Panc1 (cell line): Measurements from ENCODE around the gene LHFPL4. TPM values are rescaled to one million over a fixed set of nuclear protein-coding genes. Genes with fewer than 3 reads are reported as not detected.

Experiments used
- ATAC-seq: fragments of 200-7000 bp; cut with Tn5 transposase; 2 replicates; pipeline ENCODE4 v1.9.1; 2020; ENCODE audit warnings: mild to moderate bottlenecking, moderate library complexity
- BruUV-seq: library from RNA; stranded (reverse); fragments of 400-500 nt; replicated peaks from 2 replicates; lab custom pipeline; 2021; lab: Mats Ljungman, UMichigan
- CTCF ChIA-PET: fragments of 300-600 bp; sonication (Branson Sonifier 250); formaldehyde crosslinking; loops from one replicate; lab custom pipeline; 2022; ENCODE audit warnings: antibody characterized with exemption; lab: Charles Lee
- POLR2A ChIA-PET: fragments of 300-600 bp; sonication (Branson Sonifier 250); formaldehyde crosslinking; loops from one replicate; lab custom pipeline; 2022; ENCODE audit warnings: antibody characterized with exemption; lab: Charles Lee
- DNase-seq: peaks from one replicate; pipeline ENCODE4 v3.0.0-alpha.2; 2010; ENCODE audit warnings: low read depth, low spot score
- H3K27ac ChIP-seq: 2 replicates; pipeline ENCODE4 v1.5.1; 2011; ENCODE audit warnings: mild to moderate bottlenecking, low read length, inconsistent platforms
- H3K27me3 ChIP-seq: fragments of 200-500 bp; sonication (Bioruptor generic); 2 replicates; pipeline ENCODE4 v1.6.0; 2014; ENCODE audit warnings: low read length, inconsistent platforms; ENCODE audit not compliant: control insufficient read depth, insufficient read depth
- H3K36me3 ChIP-seq: fragments of 200-500 bp; sonication (Bioruptor generic); 2 replicates; pipeline ENCODE4 v1.5.1; 2014; ENCODE audit warnings: inconsistent platforms, mild to moderate bottlenecking, low read length, moderate library complexity; ENCODE audit not compliant: control insufficient read depth, insufficient read depth
- H3K4me1 ChIP-seq: 2 replicates; pipeline ENCODE4 v1.5.1; 2011; ENCODE audit warnings: inconsistent platforms, mild to moderate bottlenecking, low read length, moderate library complexity; ENCODE audit not compliant: control insufficient read depth, insufficient read depth
- H3K4me3 ChIP-seq, 2 experiments: 2 replicates each; pipeline ENCODE4 v1.5.1; 2011 to 2012; ENCODE audit warnings: low read depth in 2 of 2, low read length in 2 of 2, mild to moderate bottlenecking in 2 of 2, inconsistent platforms in 1 of 2, moderate library complexity in 1 of 2
- H3K9me3 ChIP-seq: fragments of 200-500 bp; sonication (Bioruptor generic); 2 replicates; pipeline ENCODE4 v1.5.1; 2014; ENCODE audit warnings: low read depth, mild to moderate bottlenecking, inconsistent platforms, low read length, moderate library complexity; ENCODE audit not compliant: control insufficient read depth, insufficient read depth
- CTCF ChIP-seq: fragments of 450-650 bp; IDR thresholded peaks from 2 replicates; pipeline ENCODE4 v1.5.1; 2017; ENCODE audit warnings: mild to moderate bottlenecking
- POLR2AphosphoS5 ChIP-seq: IDR thresholded peaks from 2 replicates; pipeline ENCODE4 v1.6.1; 2012; ENCODE audit warnings: mild to moderate bottlenecking, low read depth, low read length, moderate library complexity
- SIN3A ChIP-seq: IDR thresholded peaks from 2 replicates; pipeline ENCODE4 v1.6.1; 2012; ENCODE audit warnings: low read depth, mild to moderate bottlenecking, low read length, moderate library complexity, borderline replicate concordance; ENCODE audit not compliant: insufficient read depth
- TCF7L2 ChIP-seq: IDR thresholded peaks from 2 replicates; pipeline ENCODE4 v1.6.1; 2011; ENCODE audit warnings: mild to moderate bottlenecking, low read depth, low read length, inconsistent platforms
- in situ Hi-C: cut with HindIII; loops from 2 replicates; pipeline ENCODE4 v1.10.0; 2016; ENCODE audit warnings: low sequenced_read_pairs, low pct_unique_long_range_greater_than_20kb
- intact Hi-C: fragments of 100-400 bp; cut with micrococcal nuclease; formaldehyde crosslinking; loops from one replicate; pipeline ENCODE4 v1.10.0; 2022; ENCODE audit not compliant: unreplicated experiment
- total RNA-seq: library from RNA; stranded (reverse); gene quantifications from one replicate; pipeline ENCODE4 v1.2.1, GENCODE V29; 2021; ENCODE audit not compliant: unreplicated experiment
- TF ChIP-seq, protein P1 (sequence below), 2 experiments: IDR thresholded peaks; 2 replicates each; pipeline ENCODE4 v1.6.1; 2011 to 2012; ENCODE audit warnings: low read depth in 2 of 2, control low read depth in 1 of 2, low read length in 1 of 2, mild to moderate bottlenecking in 1 of 2, moderate library complexity in 1 of 2; ENCODE audit not compliant: insufficient read depth in 1 of 2

LHFPL4 gene
- total RNA-seq, 1 experiment from 2014 or later, result not detected

DNA sequence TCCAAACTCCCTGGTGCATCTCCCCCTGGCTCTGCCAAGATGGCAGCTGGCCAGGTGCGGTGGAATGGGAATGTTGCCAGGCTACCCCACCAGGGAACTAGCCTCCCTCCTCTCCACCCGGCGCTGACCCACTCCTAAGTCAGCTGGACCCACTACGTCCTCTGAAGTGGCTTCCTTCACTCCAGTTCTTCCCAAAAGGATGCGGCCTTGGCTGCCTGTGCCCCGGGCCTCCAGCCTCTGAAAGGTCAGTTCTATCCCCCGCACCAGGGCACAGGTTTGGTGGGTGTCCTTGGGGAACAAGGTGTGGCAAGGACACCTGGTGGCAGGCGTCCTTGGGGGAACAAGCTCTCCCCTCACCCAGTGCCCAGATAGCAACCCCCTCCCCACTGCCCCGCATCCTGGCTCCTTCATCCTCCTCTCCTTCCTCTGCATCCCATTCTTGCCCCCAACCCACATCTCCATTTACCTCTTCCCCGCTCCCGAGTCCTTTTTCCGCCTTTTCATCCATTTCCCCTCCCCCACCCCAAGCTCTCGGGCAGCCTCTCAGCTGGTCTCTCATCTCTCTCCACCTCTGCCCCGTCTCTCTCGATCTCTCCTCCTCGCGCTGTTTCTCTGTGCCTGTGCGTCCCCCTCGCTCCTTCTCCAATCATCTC is 54.0 kb downstream of the LHFPL4 start:
- H3K4me1 ChIP-seq, result no peaks in the 10 kb centered on the region
- CTCF ChIA-PET, result no interaction called here
- no peak overlapping the region for H3K27ac ChIP-seq
- BruUV-seq, result no TSS peak
- no peaks in the 10 kb centered on the region for H3K27me3 ChIP-seq
- no peak for TF ChIP-seq SIN3A
- TF ChIP-seq, protein P1, sequence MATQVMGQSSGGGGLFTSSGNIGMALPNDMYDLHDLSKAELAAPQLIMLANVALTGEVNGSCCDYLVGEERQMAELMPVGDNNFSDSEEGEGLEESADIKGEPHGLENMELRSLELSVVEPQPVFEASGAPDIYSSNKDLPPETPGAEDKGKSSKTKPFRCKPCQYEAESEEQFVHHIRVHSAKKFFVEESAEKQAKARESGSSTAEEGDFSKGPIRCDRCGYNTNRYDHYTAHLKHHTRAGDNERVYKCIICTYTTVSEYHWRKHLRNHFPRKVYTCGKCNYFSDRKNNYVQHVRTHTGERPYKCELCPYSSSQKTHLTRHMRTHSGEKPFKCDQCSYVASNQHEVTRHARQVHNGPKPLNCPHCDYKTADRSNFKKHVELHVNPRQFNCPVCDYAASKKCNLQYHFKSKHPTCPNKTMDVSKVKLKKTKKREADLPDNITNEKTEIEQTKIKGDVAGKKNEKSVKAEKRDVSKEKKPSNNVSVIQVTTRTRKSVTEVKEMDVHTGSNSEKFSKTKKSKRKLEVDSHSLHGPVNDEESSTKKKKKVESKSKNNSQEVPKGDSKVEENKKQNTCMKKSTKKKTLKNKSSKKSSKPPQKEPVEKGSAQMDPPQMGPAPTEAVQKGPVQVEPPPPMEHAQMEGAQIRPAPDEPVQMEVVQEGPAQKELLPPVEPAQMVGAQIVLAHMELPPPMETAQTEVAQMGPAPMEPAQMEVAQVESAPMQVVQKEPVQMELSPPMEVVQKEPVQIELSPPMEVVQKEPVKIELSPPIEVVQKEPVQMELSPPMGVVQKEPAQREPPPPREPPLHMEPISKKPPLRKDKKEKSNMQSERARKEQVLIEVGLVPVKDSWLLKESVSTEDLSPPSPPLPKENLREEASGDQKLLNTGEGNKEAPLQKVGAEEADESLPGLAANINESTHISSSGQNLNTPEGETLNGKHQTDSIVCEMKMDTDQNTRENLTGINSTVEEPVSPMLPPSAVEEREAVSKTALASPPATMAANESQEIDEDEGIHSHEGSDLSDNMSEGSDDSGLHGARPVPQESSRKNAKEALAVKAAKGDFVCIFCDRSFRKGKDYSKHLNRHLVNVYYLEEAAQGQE (IDR thresholded peaks at IDR 0.05; ENCODE audit: insufficient read depth in 1 of 2, low read depth in 2 of 2, low read length in 1 of 2), result no peak
- no peak for TF ChIP-seq CTCF
- no peak for TF ChIP-seq TCF7L2
- TF ChIP-seq POLR2AphosphoS5, result no peak
- ATAC-seq (no peak), DNase-seq (no peak)
- no peaks in the 10 kb centered on the region for H3K9me3 ChIP-seq
- intact Hi-C loops (loop anchor here (5.0 kb wide), 1 partner anchor 208 kb away; no protein-coding TSS in a partner anchor), in situ Hi-C loops (no loop called here)
- no peaks in the 10 kb centered on the region for H3K36me3 ChIP-seq
- no peak overlapping the region for H3K4me3 ChIP-seq
- POLR2A ChIA-PET, result no interaction called here

GRCh38 chr3:9498781-9499180 is 54.8 kb downstream of the LHFPL4 start:
- Histone ChIP-seq H3K4me3 (no peak overlapping the region), H3K9me3 (no peaks in the 10 kb centered on the region), H3K27me3 (no peaks in the 10 kb centered on the region), H3K27ac (no peak overlapping the region), H3K36me3 (no peaks in the 10 kb centered on the region), H3K4me1 (no peaks in the 10 kb centered on the region)
- in situ Hi-C loops (no loop called here), intact Hi-C loops (no loop called here)
- BruUV-seq, result no TSS peak
- TF ChIP-seq CTCF, result no peak
- no peak for TF ChIP-seq SIN3A
- TF ChIP-seq, protein P1 (IDR thresholded peaks at IDR 0.05; ENCODE audit: insufficient read depth in 1 of 2, low read depth in 2 of 2, low read length in 1 of 2), result no peak
- TF ChIP-seq TCF7L2, result no peak
- no peak for TF ChIP-seq POLR2AphosphoS5
- CTCF ChIA-PET, result no interaction called here
- no peak for ATAC-seq
- POLR2A ChIA-PET, result no interaction called here
- DNase-seq, result no peak
